ENCODE results near the gene MYH7.

The MYH7 gene

DNA sequence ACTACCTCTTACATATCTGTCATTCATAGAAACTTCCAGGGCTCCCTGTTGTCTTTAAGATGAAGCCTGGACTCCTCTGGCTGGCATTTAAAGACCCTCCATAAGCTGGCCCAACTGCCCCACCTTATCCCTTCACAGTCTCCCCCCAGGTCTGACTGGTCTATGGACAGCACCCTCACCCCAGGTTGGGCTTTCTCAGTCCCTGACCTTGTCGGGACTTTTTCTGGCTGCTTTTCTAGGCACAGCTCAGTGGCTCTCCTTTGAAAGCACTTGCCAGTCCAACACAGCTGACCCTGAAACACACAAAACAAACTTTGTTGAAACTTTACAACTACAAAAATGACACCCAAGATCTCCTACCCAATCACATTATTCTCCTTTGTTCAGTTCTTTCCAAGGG lies 13.9 kb upstream of the MYH7 start:
- no peak for DNase-seq (ENCODE audit: low read depth in 2 of 2)
- TF ChIP-seq CTCF (IDR thresholded peaks at IDR 0.05; ENCODE audit: low read depth, low read length): no peak
- no peak overlapping the region for H3K4me3 ChIP-seq (replicated peaks in 1 of 2; ENCODE audit: low read depth in 2 of 2, low read length in 2 of 2)

GRCh38 chr14:23447361-23448350 lies 12.2 kb upstream of the MYH7 start:
- H3K4me3 ChIP-seq (replicated peaks in 1 of 2; ENCODE audit: low read depth in 2 of 2, low read length in 2 of 2): no peak overlapping the region
- TF ChIP-seq CTCF (IDR thresholded peaks at IDR 0.05; ENCODE audit: low read depth, low read length): no peak
- DNase-seq (ENCODE audit: low read depth in 2 of 2): no peak

GRCh38 chr14:23446291-23446851 lies 10.9 kb upstream of the MYH7 start:
- no peak for TF ChIP-seq CTCF (IDR thresholded peaks at IDR 0.05; ENCODE audit: low read depth, low read length)
- no peak for DNase-seq (ENCODE audit: low read depth in 2 of 2)

GRCh38 chr14:23445773-23446172 lies 10.3 kb upstream of the MYH7 start:
- H3K4me3 ChIP-seq (replicated peaks in 1 of 2; ENCODE audit: low read depth in 2 of 2, low read length in 2 of 2): no peak overlapping the region
- DNase-seq (ENCODE audit: low read depth in 2 of 2): no peak
- no peak for TF ChIP-seq CTCF (IDR thresholded peaks at IDR 0.05; ENCODE audit: low read depth, low read length)

More at GRCh38 chr14:23446291-23446851, 10.9 kb upstream of the MYH7 start:
- H3K4me3 ChIP-seq (replicated peaks in 1 of 2; ENCODE audit: low read depth in 2 of 2, low read length in 2 of 2): no peak overlapping the region

DNA sequence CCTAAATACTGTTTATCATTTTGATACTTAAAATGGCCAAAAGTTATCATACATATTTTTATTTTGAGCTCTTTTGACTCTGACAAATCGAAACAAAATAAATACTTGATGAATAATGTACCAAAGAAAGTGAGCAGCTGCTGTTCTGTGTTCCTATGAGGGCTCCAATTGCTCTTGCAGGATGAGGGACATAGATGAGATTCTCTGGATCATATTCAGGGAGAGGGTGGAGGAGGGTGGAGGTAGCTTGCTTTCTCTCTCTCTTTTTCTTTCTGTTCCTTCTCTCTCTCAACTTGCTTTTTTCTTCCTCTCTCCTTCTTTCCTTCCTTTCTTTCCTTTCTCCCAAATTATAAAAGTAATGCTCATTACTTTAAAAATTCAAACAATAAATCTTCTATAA lies 8.9 kb upstream of the MYH7 start:
- TF ChIP-seq CTCF (IDR thresholded peaks at IDR 0.05; ENCODE audit: low read depth, low read length): no peak
- no peak overlapping the region for H3K4me3 ChIP-seq (replicated peaks in 1 of 2; ENCODE audit: low read depth in 2 of 2, low read length in 2 of 2)
- DNase-seq (ENCODE audit: low read depth in 2 of 2): no peak

DNA sequence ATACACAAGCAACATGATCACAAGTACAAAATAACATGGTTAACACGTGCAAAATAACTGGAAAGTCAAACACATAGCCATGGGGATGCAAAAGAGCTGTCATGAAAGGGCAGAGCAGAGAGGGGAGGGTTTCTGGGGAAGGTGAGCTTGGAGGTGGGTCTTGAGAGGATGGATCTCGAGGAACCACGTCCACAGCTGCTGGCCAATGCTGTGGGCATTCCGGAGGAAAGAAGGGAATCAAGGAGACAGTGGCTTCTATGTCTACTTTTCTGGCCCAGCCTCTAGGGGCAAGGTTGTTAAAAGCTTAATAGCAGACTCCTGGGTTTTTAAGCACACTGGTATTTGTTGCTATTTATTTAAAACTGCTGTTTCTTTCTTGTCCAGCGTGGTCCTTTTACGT lies 8.4 kb upstream of the MYH7 start:
- no peak for DNase-seq (ENCODE audit: low read depth in 2 of 2)
- no peak for TF ChIP-seq CTCF (IDR thresholded peaks at IDR 0.05; ENCODE audit: low read depth, low read length)

More for the DNA sequence above, 8.4 kb upstream of the MYH7 start:
- H3K4me3 ChIP-seq (replicated peaks in 1 of 2; ENCODE audit: low read depth in 2 of 2, low read length in 2 of 2): no peak overlapping the region

Measured in cardiac fibroblast (primary cell).